ENCODE data around the gene RNLS.
"Not testable (repeated sequence)": the region's sequence is repeated elsewhere in the genome, so short reads cannot be mapped to it uniquely, and the experiment has no call there.

RNLS gene

DNA sequence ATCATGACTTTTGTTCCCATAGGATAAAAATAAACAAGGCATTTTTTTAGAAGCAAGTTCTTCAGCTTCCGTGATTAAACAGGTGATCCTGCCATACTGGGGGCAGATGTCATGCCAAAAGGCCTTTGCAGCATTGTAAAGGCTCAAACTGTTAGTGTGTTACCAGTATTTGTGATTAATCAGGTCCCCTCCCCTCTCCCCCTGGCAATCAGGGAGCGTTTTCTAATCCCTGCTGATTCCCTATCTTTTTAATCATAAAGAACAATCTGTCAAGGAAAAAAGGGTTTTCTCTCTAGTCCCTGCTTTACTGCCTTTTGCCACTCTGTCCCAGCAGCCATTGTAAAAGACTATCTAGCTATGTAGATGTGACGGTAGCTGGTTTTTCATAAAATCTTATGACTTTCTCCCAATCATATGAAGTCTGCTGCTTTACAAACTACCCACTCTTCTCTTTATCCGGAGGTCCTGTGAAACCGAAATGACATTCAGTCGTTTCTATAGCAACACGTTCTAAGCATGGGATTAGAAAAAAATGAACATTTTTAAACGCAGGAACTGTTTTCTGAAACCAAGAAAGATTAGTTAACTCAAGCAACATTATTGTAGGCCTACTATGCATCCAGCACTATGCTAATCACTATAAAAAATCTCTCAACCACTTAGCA, 210.9 kb downstream of the RNLS start:
- DNase-seq (ENCODE audit: low spot score): no peak
- TF ChIP-seq, protein P1, sequence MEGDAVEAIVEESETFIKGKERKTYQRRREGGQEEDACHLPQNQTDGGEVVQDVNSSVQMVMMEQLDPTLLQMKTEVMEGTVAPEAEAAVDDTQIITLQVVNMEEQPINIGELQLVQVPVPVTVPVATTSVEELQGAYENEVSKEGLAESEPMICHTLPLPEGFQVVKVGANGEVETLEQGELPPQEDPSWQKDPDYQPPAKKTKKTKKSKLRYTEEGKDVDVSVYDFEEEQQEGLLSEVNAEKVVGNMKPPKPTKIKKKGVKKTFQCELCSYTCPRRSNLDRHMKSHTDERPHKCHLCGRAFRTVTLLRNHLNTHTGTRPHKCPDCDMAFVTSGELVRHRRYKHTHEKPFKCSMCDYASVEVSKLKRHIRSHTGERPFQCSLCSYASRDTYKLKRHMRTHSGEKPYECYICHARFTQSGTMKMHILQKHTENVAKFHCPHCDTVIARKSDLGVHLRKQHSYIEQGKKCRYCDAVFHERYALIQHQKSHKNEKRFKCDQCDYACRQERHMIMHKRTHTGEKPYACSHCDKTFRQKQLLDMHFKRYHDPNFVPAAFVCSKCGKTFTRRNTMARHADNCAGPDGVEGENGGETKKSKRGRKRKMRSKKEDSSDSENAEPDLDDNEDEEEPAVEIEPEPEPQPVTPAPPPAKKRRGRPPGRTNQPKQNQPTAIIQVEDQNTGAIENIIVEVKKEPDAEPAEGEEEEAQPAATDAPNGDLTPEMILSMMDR (IDR thresholded peaks at IDR 0.05; ENCODE audit: borderline replicate concordance, control extremely low read depth, extremely low read depth, insufficient read depth, missing control alignments): no peak
- in situ Hi-C loops (cut with MboI; ENCODE audit: low sequenced_read_pairs, unreplicated experiment): no loop called here

DNA sequence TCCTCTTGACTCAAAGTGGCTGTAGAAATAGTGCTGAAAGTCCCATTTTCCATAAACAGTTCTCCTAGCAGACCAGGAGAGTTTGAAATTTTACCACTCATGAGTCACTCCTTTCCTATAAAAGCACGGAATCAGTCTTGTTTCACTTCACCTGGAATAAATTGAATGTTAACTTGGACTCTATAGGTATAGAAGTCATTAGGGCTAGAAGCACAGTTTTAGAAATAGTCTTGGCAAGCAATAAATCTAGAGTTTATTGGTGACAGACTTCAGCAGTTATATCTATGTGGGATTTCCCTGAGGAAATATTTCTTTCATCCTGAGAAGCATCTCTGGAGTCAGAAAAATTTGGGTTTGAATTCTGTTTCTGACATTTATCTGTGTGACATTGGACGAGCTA, 212.4 kb downstream of the RNLS start:
- TF ChIP-seq, protein P1 (IDR thresholded peaks at IDR 0.05; ENCODE audit: borderline replicate concordance, control extremely low read depth, extremely low read depth, insufficient read depth, missing control alignments): no peak
- in situ Hi-C loops (cut with MboI; ENCODE audit: low sequenced_read_pairs, unreplicated experiment): no loop called here
- no peak for DNase-seq (ENCODE audit: low spot score)

DNA sequence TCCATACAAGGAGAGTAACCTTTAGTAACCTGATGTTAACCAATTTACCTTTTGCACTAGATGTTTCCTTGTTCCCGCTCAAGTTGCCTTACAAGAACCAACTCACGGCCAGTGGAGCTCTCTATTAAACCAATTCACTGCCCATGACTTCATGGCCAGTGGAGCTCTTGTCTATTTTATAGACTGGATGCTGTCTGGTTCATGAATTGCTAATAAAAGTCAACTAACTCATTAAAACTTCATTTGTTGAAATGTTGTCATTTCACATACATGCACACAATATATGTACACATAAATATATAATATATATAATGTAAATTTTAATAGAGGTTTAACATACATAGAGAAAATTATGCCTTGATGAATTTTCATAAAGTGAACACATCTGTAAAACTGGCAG, 216.3 kb downstream of the RNLS start:
- in situ Hi-C loops (cut with MboI; ENCODE audit: low sequenced_read_pairs, unreplicated experiment): no loop called here
- DNase-seq (ENCODE audit: low spot score): no peak
- TF ChIP-seq, protein P1 (IDR thresholded peaks at IDR 0.05; ENCODE audit: borderline replicate concordance, control extremely low read depth, extremely low read depth, insufficient read depth, missing control alignments): no peak

DNA sequence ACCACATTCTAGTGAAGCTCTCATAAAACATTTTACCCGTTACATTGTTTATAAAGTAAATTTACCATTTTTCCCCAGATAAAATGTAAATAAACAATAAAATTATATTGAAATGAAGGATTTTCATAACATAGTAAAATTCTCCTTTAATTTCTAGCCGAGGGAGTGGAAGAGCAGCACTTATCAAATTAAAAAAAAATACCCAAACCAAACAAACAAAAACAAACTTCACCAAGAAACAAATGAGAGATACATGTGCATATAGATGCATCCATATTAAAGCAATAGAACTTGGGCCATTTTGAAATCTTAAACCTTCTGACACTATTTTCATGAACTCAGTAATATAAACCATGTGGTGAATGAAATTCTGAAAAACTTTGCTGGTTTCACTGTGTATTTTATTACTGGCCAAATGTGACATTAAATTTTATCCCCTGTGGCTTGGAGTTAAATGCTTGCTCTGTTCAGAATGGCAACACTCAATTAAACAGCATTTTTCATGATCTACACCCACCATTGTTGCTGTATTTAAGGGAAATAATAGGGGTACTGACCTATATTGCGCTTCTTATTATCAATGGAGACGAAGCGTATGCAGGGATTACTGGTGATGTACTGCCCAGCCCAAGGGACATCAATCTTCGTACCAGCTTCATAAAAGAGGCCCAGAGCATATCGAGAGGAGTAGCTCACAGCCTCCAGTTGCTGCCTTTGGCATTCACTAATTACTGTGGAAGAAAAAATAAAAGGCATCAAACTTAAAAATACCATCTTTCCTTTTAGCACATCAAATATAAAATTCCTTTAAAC, 220.9 kb downstream of the RNLS start:
- in situ Hi-C loops (cut with MboI; ENCODE audit: low sequenced_read_pairs, unreplicated experiment): no loop called here

DNA sequence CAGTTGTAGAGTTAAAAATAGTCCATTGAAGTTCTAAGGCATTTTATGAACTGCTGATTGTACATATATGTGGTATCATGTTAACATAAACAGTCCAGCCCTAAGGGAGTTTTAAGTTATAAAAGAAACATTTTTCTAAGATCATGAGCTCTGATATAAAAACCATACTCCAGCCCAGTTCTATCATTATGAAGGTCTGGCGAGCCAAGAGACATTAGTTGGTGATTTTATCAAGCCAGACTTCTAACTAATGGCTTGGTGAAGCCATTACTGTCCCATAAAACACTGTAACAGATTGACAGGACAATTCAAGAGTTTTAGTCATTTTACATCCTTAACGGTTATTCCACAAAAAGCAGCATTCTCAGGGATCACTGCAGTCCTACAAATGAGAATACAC, 221.6 kb downstream of the RNLS start:
- in situ Hi-C loops (cut with MboI; ENCODE audit: low sequenced_read_pairs, unreplicated experiment): no loop called here
- no peak for DNase-seq (ENCODE audit: low spot score)
- TF ChIP-seq, protein P1 (IDR thresholded peaks at IDR 0.05; ENCODE audit: borderline replicate concordance, control extremely low read depth, extremely low read depth, insufficient read depth, missing control alignments): no peak

More for the DNA sequence above, 220.9 kb downstream of the RNLS start:
- TF ChIP-seq, protein P1 (IDR thresholded peaks at IDR 0.05; ENCODE audit: borderline replicate concordance, control extremely low read depth, extremely low read depth, insufficient read depth, missing control alignments): no peak
- DNase-seq (ENCODE audit: low spot score): no peak

DNA sequence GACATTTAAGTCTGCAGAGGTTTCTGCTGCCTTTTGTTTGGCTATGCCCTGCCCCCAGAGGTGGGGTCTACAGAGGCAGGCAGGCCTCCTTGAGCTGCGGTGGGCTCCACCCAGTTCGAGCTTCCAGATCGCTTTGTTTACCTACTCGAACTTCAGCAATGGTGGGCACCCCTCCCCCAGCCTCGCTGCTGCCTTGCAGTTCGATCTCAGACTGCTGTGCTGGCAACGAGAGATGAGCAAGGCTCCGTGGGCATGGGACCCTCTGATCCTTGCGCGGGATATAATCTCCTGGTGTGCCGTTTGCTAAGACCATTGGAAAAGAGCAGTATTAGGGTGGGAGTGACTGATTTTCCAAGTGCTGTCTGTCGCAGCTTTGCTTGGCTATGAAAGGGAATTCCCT, 227.4 kb downstream of the RNLS start:
- in situ Hi-C loops (cut with MboI; ENCODE audit: low sequenced_read_pairs, unreplicated experiment); DNase-seq (ENCODE audit: low spot score): not testable (repeated sequence)
